Ascending aorta (tissue), 2 donors: ENCODE measurements around the gene UNC45A. TPM values are rescaled to one million over a fixed set of nuclear protein-coding genes. Genes with fewer than 3 reads are reported as not detected.

Experiments
- DNase-seq, 2 donors: peaks; one replicate each; pipeline ENCODE4 v3.0.0-alpha.2; 2019; ENCODE audit warnings: low spot score in 2 of 2
- H3K27ac ChIP-seq, 2 donors: fragments of 200-600 bp; sonication (generic); one replicate each; pipeline ENCODE4 v1.5.1; 2016 to 2017; ENCODE audit warnings: mild to moderate bottlenecking in 1 of 2
- H3K27me3 ChIP-seq: fragments of 200-600 bp; sonication (generic); one replicate; pipeline ENCODE4 v1.5.1; 2017
- H3K36me3 ChIP-seq, 2 donors: fragments of 200-600 bp; sonication (generic); one replicate each; pipeline ENCODE4 v1.5.1; 2016
- H3K4me1 ChIP-seq, 2 donors: fragments of 200-600 bp; sonication (generic); one replicate each; pipeline ENCODE4 v1.5.1; 2016 to 2017; ENCODE audit warnings: mild to moderate bottlenecking in 1 of 2
- H3K4me3 ChIP-seq, 2 donors: fragments of 200-600 bp; sonication (generic); one replicate each; pipeline ENCODE4 v1.5.1; 2016 to 2017; ENCODE audit warnings: mild to moderate bottlenecking in 1 of 2
- H3K9me3 ChIP-seq, 2 donors: fragments of 200-600 bp; sonication (generic); one replicate each; pipeline ENCODE4 v1.5.1; 2016
- CTCF ChIP-seq, 3 experiments: fragments of 200-600 bp in 2 of 3; fragments of 450-650 bp in 1 of 3; sonication (generic) in 2 of 3; IDR thresholded peaks; one replicate each; pipeline ENCODE4 v1.5.1; 2016 to 2019; ENCODE audit warnings: antibody characterized with exemption in 3 of 3, mild to moderate bottlenecking in 1 of 3, moderate library complexity in 1 of 3
- intact Hi-C: fragments of 100-400 bp; cut with DNase I; formaldehyde crosslinking; loops from one replicate; pipeline ENCODE4 v1.15.1; 2023
- total RNA-seq: library from RNA; depleted of rRNA; stranded (reverse); fragments of >200 nt; gene quantifications from one replicate; pipeline ENCODE4 v1.1.0, GENCODE V29; 2016

UNC45A gene
- total RNA-seq, 1 donor from 2014 or later: 73.5 TPM

GRCh38 chr15:90953947-90954711 is 19.0 kb downstream of the UNC45A start:
- DNase-seq: no peak
- H3K27me3 ChIP-seq: no peaks in the 10 kb centered on the region
- peaks cover 44 to 45% of the 10 kb centered on the region in 2 donors for H3K36me3 ChIP-seq
- H3K4me1 ChIP-seq: peaks cover 5 to 26% of the 10 kb centered on the region in 2 donors
- H3K4me3 ChIP-seq: peak overlapping the region; percentile 75 to 80
- H3K27ac ChIP-seq: peak overlapping the region; percentile 82 to 96
- TF ChIP-seq CTCF (IDR thresholded peaks at IDR 0.05): no peak
- intact Hi-C loops: loop anchor here (2.0 kb wide), 1 partner anchor 69 kb away; the partner anchor contains the start of gene VPS33B
- no peaks in the 10 kb centered on the region for H3K9me3 ChIP-seq

GRCh38 chr15:90954712-90955623 is 19.9 kb downstream of the UNC45A start, which contains the start of gene RCCD1:
RCCD1 (plus strand) TSS chr15:90954884; CDS start chr15:90956735, 1,851 bp downstream.
- DNase-seq: peak; percentile 84 to 97
- H3K9me3 ChIP-seq: no peaks in the 10 kb centered on the region
- H3K27ac ChIP-seq: peak within 1 kb of the TSS; percentile 82 to 96
- H3K36me3 ChIP-seq: peaks cover 36 to 37% of the 10 kb centered on the region in 2 donors
- H3K4me3 ChIP-seq: peak within 1 kb of the TSS; percentile 75 to 80
- intact Hi-C loops: loop anchor here (2.0 to 5.0 kb wide), 2 partner anchors 68 to 317 kb away; partner anchors contain the start of gene VPS33B
- no peaks in the 10 kb centered on the region for H3K27me3 ChIP-seq
- peaks cover 5 to 31% of the 10 kb centered on the region in 2 donors for H3K4me1 ChIP-seq
- peak in 1 of 3 experiments; percentile 6 for TF ChIP-seq CTCF (IDR thresholded peaks at IDR 0.05)

- no peak for TF ChIP-seq CTCF (IDR thresholded peaks at IDR 0.05)
- H3K27me3 ChIP-seq: no peaks in the 10 kb centered on the region
- peaks cover 11 to 39% of the 10 kb centered on the region in 2 donors for H3K4me1 ChIP-seq
Measured at GRCh38 chr15:90955624-90956273, 20.7 kb downstream of the UNC45A start.

GRCh38 chr15:90956274-90957030 is 21.4 kb downstream of the UNC45A start:
- intact Hi-C loops: loop anchor here (1.0 to 5.0 kb wide), 4 partner anchors 22 to 316 kb away; partner anchors contain the start of genes PRC1 and UNC45A
- peak; percentile 91 to 97 (median 93) for TF ChIP-seq CTCF (IDR thresholded peaks at IDR 0.05)
- H3K27ac ChIP-seq: peak overlapping the region; percentile 71 to 91
- H3K36me3 ChIP-seq: peaks cover 22% of the 10 kb centered on the region in 2 donors
- no peaks in the 10 kb centered on the region for H3K27me3 ChIP-seq
- H3K9me3 ChIP-seq: no peaks in the 10 kb centered on the region
- peaks cover 13 to 44% of the 10 kb centered on the region in 2 donors for H3K4me1 ChIP-seq
- DNase-seq: peak in 1 of 2 donors; percentile 88
- peak overlapping the region; percentile 50 to 73 for H3K4me3 ChIP-seq

More at GRCh38 chr15:90955624-90956273, 20.7 kb downstream of the UNC45A start:
- DNase-seq: no peak
- H3K27ac ChIP-seq: no peak overlapping the region
- intact Hi-C loops: loop anchor here (1.0 to 5.0 kb wide), 4 partner anchors 21 to 317 kb away; partner anchors contain the start of genes PRC1, UNC45A and VPS33B
- peak overlapping the region; percentile 75 to 80 for H3K4me3 ChIP-seq
- H3K9me3 ChIP-seq: no peaks in the 10 kb centered on the region
- H3K36me3 ChIP-seq: peaks cover 29 to 30% of the 10 kb centered on the region in 2 donors
